ENCODE measurements around the gene RXRA.

The RXRA gene

DNA sequence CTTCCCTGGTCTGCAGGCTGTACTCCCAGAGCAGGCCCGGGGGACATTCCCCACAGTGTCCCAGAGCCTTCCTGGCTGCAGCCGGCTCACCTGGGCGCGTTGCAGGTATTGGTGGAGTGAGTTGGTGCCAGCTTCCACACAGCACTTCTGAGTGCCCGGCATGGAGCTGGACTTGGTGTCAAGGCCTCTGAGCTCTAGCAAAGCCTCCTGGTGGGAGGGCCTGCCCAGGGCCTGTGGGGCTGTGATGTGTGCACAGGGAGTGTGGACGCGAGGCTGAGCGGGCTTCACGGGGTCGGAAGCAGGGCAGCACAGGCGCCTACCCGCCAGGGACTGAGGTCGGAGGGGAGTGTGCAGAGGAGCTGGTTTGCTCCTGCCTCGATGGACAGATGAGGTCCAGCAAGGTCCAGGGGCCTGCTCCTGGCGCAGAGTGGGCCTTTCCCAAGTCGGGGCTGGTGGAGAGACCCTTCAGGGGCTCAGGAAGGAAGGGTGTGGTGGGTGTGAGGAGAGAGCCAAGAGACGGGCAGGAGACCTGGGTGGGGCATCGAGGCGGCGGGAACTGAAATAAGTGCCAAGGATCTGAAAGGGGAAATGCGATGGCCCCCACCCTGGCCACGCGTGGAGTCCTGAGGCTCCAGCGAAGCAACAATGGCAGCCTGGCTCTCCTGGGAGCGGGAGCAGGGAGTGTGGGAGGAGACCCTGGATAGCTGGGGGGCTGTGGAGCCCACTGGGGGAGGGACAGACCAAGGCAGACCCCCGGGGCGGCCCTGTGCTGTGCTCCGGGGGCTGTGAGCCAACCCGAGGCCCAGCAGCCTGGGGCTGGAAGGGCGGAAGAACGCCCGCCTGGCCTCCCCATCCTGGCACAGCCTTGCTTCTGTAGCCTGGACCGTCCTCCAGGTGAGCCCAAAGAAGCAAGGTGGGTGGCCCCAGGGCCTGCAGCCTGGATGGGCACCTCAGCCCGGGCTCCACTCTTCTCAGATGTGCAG is 78.4 kb downstream of the RXRA start:
- DNase-seq = no peak

DNA sequence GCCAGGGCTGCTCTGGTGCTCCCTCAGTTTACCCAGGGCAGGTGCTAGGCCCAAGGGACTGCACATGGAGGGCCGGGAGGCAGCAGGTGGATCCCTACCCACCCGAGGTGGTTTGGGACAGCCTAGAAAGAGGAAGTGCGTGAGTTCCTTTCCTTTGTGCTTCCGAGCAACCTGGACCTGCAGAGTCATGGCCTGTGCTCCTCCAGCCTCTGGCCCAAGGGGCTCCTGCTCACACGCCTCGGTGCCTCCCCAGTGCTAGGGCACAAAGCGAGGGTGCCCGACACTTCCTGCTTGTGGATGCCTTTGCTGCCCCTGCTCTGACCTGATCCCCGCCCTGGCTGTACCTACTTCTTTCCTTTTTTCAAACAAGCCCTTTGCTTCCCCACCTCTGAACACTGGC is 79.3 kb downstream of the RXRA start:
- no peak for DNase-seq

DNA sequence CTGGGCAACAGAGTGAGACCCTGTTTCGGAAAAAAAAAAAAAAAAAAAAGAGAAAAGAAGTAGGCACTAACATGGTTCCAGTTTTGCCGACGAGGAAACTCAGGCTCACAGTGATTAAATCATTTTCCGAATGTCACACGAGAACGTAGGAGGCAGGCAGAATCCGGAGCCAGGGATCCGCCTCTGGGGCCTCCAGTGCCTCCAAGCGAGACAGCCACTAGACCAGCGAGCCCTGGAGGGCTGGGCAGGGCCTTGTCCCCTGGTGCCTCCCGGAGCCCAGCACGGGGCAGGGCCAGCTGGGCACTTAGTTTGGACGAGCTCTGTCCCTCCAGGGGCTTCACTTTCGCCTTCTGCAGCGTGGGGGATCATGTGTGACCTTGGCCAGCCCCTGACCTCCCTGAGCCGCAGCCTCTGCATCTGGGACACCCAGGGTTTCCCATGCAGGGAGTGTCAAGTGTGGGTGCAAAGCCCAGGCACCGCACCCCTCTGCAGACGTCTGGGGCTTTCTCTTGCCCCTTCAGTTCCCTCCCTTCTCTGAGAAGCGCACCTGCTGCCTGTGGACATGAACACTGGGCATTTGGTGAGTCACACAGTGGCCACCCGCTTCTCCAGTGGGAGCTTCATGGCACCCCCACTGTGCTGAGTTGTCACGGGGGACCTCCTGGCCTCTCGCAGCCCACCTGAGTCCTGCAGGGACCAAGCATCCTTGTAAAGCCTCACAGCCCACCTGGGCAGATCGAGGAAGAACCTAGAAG is 80.3 kb downstream of the RXRA start:
- DNase-seq = no peak

DNA sequence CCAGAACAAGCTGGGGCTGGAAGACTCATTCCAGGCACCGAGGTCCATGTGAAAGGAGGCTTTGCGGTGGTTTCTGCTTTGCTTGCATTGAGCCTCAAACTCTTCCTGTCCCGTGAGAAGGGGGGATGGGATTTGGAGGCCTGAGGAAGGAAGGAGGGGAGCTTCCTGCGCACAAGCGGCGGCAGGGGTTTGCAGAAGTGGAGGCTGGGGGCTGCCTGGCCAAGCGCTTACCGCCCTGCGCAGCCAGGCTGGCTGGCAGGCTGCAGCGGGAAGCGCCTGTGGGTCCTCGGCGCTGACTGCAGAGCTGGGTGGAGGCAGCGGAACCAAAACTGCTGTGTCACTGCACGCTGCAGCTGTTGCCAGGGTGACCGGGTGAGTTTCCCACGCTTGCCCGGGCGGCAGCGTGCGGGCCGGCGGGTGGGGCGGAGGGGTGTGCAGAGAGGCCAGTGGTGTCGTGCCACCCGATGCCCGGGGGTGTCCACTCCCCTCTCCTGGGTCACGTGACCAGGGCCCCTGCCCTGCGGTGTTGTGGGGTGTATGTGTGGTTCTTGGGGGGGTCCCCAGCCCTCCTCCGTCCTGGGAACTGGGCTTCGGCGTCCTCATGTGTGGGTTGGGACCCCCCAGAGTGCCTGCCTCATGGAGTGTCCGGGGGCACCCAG is 81.0 kb downstream of the RXRA start:
- DNase-seq = peak; percentile 26

DNA sequence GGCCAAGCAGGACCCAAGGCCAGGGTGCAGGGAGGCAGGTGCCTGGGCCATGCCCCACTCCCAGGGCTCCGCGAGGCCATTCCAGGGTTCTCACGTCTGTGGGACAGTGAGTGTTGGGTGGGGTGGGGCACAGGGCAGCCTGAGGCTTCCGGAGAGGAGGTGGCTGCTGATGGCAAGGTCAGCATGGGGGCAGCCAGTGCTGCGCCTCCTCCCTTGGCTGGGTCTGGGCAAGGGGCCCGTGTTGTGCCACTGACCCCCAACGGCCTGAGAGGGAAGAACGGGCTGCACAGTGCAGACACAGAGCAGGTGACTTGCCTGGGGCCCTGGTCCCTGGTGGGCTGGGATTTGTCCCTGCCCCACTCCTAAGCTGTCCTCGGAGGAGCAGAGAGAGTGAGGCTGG is 82.1 kb downstream of the RXRA start:
- DNase-seq = no peak

DNA sequence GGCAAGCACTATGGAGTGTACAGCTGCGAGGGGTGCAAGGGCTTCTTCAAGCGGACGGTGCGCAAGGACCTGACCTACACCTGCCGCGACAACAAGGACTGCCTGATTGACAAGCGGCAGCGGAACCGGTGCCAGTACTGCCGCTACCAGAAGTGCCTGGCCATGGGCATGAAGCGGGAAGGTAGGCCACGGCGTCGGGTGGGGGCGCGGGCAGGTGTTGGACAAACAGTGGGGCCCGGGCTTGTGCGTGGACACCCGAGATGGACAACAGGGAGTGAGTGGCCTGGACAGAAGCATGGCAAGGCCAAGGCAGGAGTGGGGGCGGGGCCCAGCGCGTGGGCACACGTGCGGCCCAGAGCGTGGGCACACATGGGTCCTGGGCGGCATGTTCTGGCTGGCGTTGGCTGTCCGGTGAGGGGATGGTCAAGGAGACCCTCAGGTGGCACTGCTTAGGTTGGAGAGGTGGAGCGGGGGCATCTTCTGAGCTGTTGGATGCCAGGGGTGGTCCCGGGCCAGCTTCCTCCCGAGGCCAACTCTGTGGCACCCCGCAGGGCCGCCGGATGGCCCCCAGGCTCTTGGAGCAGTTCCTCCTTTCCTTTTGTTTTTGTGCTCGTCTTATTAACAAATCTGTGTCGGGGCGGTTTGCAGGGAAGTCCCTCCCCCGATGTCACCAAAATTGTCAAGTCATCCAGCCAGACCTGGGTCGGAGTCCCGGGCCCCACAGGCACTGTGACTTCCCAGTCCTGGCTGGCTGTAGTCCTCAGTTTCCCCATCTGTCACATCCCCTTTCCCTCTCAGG is 82.9 kb downstream of the RXRA start:
- no peak for DNase-seq

DNA sequence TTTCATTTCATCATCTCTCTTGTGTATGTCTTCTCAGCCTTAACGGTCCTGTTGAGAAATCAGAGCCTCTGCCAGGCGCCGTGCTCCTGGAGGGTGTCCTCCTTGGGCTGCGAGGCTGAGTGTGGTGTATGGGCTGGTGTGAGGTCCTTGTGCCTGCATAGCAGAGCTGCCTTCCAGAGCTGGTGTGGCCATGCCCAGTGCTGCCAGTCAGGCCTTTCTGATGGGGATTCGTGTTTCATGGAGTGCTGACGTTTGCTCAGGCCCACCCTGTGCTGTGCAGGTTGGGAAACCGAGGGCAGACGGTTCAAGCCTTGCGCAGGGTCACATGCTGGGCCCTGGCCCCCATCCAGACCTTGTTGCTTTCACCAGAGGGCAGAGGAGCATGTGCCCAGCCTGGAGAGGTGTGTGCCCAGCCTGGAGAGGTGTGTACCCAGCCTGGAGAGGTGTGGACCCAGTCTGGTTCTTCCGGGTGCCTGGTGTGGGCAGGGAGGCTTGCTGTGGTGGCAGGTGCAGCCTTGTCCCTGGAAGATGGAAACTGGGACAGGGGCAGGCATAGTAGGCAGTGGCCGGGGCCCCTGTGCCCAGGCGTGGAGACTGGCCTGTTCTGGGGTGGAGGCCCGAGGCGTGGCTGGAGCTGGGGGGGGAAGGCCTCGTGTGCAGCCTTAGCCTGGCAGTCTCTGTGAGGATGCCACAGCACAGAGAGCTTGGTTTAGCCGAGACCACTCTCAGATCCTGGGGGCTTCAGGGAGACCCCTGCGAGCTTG is 84.0 kb downstream of the RXRA start:
- DNase-seq = no peak

DNA sequence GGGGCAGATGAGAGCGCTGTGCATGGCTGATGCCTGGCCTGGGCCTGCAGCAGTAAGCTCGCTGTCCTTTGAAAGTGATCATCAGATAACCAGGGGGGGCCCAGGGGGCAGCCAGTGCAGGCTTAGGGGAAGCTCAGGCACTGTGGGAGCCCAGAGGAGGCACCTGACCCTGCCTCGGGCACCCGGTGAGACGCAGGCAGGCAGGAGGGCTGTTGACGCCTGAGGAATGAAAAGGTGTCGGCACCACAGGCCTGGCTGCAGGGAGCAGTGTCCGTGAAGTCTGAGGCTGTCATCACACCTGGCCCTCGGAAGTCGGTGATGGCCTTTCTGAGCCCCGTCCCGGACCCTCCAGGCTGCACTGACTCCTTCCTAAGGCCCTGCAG is 84.6 kb downstream of the RXRA start:
- no peak for DNase-seq

DNA sequence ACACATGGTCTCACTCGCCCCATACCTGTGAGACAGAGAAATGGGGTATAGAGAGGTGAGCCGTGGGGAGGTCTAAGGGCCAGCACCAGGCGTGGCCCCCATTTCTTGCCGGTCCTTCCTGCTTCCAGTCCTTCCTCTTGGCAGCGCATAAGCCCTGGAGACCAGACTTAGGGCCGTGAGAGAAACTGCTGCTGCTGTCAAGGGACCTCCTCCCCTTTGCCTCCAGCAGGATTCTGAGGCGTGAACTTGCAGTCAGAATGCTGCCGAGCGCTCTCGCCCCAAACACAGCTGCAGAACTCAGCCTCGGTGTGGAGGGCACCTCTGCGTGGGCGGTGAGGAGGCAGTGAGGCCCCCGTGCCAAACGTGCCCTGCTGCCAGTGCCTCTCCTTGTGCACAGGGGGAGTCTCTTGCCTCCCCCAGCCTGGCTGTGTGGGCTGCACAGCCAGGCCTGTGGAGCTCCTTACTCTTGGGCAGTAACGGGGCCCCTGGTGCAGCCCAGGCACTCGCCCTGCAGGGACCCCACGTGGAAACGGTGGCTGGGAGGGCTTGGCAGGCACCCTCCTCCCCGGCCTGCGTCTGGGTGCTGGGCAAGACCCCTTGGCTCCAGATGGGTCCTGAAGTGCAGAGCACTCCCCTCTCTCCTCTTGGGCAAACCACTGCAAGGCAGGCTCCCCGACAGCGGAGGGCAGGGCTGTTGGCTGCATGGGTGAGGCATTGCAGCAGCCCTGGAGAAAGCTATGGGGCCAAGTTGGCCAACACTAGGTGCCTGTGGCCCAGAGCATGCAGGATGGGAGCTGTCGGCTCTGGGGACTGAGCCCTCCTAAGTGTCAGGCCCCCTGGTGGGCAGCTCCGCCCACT is 85.4 kb downstream of the RXRA start:
- DNase-seq = no peak

DNA sequence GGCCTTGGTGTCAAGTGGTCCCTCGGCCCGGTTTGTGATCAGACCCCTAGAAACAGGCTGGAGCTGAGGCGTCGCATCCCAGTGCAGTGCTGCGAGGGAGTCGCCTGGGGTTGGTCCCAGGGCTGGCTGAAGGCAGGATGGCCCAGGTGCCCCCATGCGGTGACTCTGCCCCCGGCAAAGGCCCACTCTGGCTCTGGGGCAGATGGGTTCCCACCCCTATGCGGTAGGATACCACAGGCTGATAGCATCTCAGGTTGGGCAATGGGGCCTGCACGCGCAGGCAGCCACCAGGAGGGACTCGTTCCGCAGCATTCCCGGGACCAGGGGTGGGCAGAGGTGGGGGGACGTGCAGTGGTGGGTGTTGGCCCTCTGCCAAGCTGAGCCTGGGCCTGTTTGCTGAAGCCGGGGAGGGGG is 86.0 kb downstream of the RXRA start:
- no peak for DNase-seq

DNA sequence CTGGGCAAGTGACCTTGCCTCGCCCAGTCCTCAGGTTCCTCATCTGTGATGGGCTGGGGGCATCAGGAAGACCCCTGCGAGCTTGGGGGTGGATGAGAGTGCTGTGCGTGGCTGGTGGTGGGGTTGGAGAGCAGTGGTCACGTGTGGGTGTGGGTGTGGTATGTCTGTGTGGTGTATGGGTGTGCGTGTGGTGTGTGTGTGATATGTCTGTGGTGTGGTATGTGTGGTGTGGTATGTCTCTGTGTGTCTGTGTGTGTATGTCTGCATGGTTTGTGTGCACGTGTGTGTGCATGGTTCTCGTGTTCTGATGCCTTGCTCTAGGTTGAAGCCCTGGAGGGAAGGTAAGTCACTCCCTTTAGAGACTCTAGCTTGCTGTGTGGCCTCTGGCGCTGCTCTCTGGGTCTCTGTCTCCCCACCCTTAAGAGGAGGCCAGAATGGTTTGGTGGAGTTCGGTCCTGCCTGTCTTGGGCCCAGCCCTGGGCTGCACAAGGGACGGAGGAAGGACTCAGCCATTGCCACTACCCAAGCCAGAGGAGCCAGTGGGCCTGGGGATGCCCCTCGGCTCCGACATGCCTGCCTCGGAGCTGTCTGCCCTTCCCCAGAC is 87.0 kb downstream of the RXRA start:
- no peak for DNase-seq

DNA sequence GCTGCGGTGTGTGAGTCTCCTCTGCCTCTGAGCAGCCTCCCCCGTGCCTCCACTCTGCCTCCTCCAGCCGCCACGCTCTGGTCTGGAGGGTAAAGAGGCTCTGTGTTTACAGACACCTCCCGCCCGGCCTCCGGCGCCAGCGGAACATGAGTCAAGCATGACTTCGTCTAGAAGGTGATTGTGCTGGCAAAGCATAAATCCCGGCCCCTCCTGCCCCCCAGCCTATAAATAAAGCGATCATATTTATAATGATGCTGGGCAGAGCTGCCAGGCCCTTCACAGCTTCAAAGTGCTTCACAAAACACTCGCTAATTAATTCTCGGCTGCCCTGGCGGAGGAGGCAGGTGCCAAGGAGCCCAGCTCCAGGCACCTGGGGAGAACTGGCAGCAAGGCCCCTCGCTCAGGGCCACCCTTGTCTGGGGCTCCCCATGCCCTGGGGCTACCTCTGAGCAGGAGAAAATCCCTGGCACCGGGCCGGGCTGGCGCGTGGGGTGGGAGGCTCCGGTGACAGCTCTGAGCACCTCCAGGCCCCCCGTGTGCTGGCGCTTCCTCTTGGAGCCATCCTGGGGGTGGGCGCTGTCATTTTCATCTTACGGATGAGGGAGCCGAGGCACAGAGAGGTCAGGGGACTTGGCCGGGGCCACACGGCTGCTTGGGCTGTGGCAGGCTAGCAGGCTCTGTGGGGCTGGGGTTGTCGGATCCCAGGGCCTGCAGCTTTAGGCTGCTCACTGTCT is 87.8 kb downstream of the RXRA start:
- peak; percentile 40 for DNase-seq

DNA sequence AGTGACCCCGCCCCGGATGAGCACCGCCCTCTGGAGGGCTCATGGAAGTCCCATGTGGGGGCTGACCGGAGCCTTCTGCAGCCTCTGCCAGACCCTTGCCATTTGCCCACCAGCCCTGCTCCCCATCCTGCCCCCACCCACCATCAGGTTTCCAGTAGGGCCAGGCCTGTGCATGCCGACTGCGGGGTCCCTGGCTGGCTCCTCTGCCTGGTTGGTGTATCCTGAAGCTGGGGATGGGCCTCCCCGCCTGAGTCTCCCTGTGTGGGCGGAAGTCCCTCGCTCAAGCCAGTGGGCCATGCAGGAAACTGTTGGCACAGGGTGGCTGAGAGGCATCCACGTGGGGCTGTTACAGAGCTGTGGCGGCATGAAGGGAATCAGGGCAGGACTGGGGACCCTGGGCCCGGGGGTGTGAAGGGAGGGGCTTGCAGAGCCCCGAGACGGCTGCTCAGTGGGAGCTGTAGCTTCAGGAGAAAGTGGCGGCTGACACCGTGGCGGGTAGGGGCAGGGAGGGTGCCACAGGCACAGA is 88.7 kb downstream of the RXRA start:
- DNase-seq = no peak

DNA sequence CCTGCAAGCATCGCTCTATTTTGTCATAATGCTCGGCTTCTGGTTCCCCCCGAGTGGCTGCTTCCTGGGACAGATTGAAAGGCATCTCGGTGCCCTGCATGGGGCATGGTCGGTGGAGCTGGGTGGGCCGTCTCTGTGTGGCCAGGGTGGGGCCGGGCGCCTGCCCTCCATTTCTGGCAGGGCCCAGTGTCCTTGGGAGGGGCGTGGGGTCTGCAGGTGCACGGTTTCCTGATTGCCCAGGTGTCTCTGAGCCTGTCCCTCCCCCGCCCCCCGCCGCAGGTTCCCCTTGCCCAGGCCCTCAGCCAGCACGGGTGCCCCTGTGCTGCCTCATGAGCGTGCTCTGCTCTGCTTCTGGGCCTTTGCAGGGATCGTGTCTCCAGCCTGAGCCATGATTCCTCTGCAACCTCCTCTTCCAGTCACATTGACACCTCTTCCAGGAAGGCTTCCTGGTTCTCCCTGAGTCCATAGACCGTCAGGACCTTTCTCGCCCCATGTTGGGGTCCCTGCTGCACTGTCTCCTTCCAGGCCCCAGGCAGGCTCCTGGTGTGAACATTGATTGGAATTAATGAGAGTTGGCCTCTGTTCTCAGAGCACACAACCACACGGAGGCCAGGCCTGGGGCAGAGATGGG is 90.2 kb downstream of the RXRA start:
- no peak for DNase-seq

DNA sequence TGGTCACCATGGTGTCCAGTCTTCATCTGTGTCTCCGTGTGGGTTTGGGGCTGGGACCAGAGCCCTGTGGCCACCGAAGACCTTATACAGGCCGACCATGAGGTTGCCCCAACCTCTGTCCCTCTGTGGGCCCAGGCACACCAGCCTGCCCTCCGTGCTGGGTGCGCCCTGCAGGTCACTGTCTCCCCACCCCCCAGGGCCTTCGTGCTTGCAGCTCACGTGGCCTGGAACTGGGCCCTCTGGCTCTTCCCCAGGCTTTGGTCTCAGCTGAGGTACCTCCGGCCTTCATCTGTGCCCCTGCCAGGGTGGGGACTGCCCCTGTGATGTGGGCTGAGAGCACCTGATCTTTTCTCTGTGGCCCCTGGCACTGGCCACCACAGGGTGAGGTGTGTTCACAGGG is 92.1 kb downstream of the RXRA start:
- no peak for DNase-seq

DNA sequence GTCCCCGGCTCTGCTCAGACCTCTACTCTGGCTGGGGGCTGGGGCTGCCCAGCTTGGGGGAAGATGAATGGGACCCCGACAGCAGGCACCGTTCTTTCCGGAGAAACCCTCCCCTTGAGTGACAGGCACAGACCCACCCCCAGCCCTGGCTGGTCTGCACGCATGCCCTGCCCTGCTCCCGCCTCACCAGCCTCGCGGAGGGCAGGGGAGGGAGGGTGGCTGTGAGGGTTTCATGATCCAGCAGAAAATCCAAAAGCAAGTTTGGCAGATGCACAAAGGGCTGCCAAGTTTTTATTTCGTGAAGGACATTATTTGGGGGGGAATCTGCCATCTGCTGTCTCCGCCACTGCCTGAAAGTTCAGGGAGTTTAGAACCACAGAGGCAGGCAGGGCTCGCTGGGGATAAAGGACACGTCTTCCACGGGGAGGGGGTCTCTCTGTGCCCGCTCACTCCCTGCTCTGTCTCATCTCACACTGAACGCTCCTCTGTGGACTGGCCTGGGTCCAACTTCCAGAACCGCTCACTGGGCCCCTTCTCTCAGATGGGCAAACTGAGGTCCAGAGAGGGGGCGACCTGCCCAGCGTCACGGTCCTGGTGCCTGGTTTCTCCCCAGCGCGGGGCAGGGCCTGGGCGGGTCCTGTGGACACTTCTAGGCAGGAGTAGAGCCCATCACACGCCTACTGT is 92.9 kb downstream of the RXRA start:
- no peak for DNase-seq

DNA sequence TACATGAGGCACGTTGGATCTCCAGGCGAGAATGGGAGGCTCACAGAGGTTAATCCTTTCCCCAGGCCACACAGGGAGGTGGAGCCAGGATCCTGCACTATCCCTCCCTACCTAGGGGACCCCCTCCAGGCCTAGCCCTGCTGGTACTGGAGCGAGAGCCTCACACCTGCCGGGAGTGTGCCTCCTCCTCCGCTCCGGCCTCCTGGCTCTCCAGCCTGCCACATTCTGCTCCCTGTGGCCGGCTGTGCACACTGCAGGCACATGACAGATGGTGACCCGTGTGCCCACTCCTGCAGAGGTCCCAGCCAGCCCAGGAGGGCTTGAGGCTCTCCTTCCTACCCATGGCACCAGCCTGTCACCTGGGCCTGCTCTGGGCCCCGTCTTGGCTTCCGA is 93.4 kb downstream of the RXRA start:
- no peak for DNase-seq

DNA sequence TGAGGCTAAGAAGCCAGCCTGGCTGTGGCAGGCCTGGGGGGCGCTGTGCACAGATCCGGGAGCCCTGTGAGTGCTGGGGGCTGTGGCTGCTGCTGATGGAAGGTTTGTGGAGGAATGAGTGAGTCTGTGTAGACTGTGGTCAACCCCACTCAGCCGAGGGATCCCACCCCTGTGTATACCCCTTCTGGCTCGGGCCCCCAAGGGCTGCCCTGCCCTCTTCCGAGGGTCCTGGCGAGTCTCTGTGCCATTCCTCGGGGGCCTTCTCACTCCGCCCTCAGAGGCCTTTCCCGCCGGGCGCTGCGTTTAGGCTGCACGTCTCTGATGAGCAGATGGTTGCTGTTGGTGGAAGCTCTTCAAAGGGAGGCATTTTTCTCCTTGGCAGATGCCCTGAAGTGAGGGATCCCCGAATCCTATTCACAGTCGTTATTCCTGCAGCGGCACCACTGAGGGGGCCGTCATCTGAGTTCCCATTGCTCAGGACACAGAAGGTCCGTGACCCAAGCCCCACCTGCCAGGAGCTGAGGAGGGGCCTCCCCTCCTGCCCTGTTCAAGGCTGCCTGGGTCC is 94.1 kb downstream of the RXRA start:
- no peak for DNase-seq

Data from SHP77 treated with DMSO at 0.1 percent for 48 hours (cell line).